HCT116 (cell line): Measurements from ENCODE around the gene GRM1.

Experiments
- CTCF ChIP-seq, 3 experiments: fragments of 200-600 bp in 1 of 3; sonication (generic) in 1 of 3; IDR thresholded peaks in 2 of 3; conservative IDR thresholded peaks in 1 of 3; 2 replicates each; pipeline ENCODE4 v1.5.1; 2012 to 2017; ENCODE audit warnings: low read depth in 2 of 3, low read length in 2 of 3, antibody characterized with exemption in 1 of 3, borderline replicate concordance in 1 of 3, control low read depth in 1 of 3, mild to moderate bottlenecking in 1 of 3, mixed read lengths in 1 of 3, mixed run types in 1 of 3, moderate library complexity in 1 of 3; ENCODE audit not compliant: insufficient read depth in 1 of 3
- EZH2 ChIP-seq: fragments of 200-600 bp; sonication (generic); IDR thresholded peaks from 2 replicates; pipeline ENCODE4 v1.6.1; 2017; ENCODE audit warnings: antibody characterized with exemption, mixed run types
- EZH2phosphoT487 ChIP-seq: fragments of 200-600 bp; IDR thresholded peaks from 2 replicates; pipeline ENCODE4 v1.6.1; 2018; ENCODE audit warnings: antibody characterized with exemption, borderline replicate concordance
- TCF7L2 ChIP-seq: IDR thresholded peaks from 2 replicates; pipeline ENCODE4 v1.7.0; 2011; ENCODE audit warnings: borderline replicate concordance, inconsistent platforms; ENCODE audit not compliant: insufficient read depth, insufficient read length; ENCODE audit errors: extremely low read depth
- ZNF274 ChIP-seq: fragments of 200-500 bp; sonication (Bioruptor generic); IDR thresholded peaks from 2 replicates; pipeline ENCODE4 v1.6.1; 2014; ENCODE audit warnings: mild to moderate bottlenecking, low read depth, low read length, inconsistent platforms

GRCh38 chr6:146389740-146390139, 360.9 kb downstream of the GRM1 start:
- TF ChIP-seq TCF7L2 (no peak), CTCF (IDR thresholded peaks at IDR 0.05 in 2 of 3, conservative IDR thresholded peaks at IDR 0.05 in 1 of 3; ENCODE audit: borderline replicate concordance in 1 of 3, insufficient read depth in 1 of 3, low read depth in 2 of 3, low read length in 2 of 3) (no peak), EZH2 (no peak), ZNF274 (no peak), EZH2phosphoT487 (no peak)
